ENCODE measurements around the gene FTO.

The FTO gene

DNA sequence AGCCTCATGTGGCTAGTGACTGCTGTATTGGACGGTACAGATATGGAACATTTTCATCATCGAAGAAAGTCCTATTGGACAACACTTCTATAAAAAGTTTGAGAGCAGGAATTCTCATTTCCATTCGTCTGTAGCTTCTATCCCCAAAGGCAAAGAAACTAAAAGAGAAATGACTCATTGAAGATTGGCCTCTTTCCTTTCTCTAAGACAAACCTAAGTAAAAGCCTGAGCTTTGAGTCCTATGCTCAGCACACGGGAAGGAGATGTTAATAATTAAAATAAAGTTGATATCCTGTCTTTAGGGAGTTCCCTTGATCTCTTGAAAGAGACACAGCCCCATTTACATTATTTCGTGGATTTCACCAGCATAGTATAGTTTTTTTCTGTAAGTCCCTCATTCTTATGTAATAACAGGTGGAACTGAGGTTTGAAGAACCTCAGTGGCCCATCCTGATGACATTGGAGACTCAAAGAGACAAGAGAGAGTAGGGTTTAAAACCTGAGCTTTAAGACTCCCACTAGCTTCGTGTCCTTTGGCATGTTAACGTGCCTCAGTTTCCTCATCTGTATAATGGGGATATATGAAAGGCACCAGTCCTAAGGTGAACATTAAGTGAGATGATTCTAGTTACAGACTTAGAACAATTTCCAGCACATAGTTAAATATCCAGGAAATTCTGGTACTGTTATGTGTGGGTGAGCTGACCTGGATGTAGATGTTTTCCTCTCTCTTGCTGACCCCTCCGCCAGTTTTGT, 408.7 kb downstream of the FTO start:
- no peak overlapping the region for H3K4me3 ChIP-seq
- TF ChIP-seq, protein P1, sequence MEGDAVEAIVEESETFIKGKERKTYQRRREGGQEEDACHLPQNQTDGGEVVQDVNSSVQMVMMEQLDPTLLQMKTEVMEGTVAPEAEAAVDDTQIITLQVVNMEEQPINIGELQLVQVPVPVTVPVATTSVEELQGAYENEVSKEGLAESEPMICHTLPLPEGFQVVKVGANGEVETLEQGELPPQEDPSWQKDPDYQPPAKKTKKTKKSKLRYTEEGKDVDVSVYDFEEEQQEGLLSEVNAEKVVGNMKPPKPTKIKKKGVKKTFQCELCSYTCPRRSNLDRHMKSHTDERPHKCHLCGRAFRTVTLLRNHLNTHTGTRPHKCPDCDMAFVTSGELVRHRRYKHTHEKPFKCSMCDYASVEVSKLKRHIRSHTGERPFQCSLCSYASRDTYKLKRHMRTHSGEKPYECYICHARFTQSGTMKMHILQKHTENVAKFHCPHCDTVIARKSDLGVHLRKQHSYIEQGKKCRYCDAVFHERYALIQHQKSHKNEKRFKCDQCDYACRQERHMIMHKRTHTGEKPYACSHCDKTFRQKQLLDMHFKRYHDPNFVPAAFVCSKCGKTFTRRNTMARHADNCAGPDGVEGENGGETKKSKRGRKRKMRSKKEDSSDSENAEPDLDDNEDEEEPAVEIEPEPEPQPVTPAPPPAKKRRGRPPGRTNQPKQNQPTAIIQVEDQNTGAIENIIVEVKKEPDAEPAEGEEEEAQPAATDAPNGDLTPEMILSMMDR (IDR thresholded peaks at IDR 0.05): no peak
- no peak for DNase-seq (ENCODE audit: low spot score)
- no peak overlapping the region for H3K27ac ChIP-seq

DNA sequence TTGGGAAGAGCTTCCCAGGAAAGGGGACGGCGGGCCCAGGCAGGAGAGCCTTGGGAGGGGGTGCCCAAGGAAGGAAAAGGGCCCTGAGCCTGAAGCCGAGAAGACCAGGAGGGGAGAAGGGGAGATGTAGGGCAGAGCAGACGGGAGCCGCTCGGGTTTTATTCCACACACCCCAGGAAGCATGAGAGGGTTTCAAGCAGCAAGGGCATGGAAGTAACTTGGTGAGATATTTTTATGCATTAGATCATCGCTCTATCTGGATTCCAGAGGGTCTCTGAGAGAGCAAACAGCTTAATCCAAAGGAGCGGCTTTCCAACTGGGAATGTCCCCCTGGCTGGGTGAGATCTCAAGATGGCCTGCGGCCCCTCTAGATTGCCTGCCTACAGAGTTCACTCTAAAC, 411.6 kb downstream of the FTO start:
- DNase-seq (ENCODE audit: low spot score): no peak
- TF ChIP-seq, protein P1 (IDR thresholded peaks at IDR 0.05): no peak
- Histone ChIP-seq H3K4me3 (no peak overlapping the region), H3K27ac (no peak overlapping the region)

DNA sequence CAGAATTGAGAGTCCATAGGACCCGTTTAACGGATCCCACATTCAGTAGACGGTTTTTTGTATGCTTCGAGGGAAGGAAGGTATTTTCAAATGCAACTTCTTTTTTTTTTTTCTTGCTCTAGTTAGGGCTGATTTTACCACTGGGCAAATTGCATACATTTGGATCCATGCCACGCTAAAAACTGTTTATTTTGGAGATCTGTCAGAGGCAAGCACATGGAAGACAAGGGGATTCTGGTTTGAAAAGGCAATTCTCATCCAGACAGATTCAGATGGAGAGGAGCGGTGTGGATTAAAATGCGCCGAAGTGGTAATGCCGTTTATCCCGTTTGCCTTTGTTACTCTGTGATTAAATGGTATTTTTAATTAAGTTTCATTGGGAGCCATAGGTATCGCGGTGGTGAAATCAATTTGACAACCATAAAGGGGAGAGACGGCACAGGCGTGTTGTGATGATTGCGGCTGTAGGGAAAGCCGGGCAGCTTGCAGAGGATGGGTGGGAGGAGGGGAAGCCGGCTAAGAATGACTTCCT, 412.2 kb downstream of the FTO start:
- TF ChIP-seq, protein P1 (IDR thresholded peaks at IDR 0.05): no peak
- no peak for DNase-seq (ENCODE audit: low spot score)
- H3K4me3 ChIP-seq: no peak overlapping the region
- no peak overlapping the region for H3K27ac ChIP-seq

DNA sequence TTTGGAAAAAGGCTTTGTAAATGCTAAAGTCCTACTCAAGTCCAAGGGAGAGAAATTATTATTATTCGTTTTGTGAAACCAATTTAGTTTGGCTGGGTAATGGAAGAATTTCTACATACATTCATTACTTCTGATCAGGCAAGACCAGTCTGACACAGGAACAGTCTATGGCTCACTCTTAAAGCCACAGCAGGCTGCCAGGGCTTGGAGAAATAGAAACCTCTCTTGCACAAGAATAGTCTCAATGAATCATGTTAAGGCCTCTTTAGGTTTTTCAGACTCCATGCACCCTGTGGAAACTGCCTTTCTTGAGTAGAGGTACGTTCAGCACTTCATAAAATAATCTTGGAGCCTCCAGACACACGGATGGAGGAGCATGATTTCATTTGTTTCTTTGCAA, 414.9 kb downstream of the FTO start:
- H3K4me3 ChIP-seq: no peak overlapping the region
- TF ChIP-seq, protein P1 (IDR thresholded peaks at IDR 0.05): no peak
- H3K27ac ChIP-seq: no peak overlapping the region
- no peak for DNase-seq (ENCODE audit: low spot score)

DNA sequence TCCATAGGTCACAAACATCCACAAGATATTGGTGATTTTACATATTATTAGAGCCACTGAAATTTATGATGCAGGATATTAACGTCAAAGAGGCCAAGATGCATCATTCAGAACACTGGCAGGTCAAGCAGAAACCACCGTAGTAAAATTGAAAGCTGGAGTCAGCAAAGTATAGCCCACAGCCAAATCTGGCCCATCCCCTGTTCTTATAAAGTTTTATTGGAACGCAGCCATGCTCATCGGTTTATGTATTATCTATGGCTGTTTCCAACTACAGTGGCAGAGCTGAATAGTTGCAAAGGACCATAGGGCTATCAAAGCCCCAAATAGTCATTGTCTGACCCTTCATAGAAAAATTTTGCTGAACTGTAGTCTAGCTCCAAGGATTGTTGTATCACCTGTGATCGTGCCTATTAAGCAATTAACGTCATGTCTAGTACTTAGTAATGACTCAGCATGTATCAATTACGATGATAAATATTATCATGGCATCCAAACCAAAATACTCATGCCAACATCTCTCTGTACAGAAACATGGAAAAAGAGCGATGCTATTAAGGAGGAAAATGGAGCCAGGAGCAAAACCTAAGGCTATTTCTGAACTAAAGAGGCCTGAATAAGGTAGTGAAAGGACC, 417.0 kb downstream of the FTO start:
- Histone ChIP-seq H3K27ac (no peak overlapping the region), H3K4me3 (no peak overlapping the region)
- DNase-seq (ENCODE audit: low spot score): no peak
- TF ChIP-seq, protein P1 (IDR thresholded peaks at IDR 0.05): no peak

DNA sequence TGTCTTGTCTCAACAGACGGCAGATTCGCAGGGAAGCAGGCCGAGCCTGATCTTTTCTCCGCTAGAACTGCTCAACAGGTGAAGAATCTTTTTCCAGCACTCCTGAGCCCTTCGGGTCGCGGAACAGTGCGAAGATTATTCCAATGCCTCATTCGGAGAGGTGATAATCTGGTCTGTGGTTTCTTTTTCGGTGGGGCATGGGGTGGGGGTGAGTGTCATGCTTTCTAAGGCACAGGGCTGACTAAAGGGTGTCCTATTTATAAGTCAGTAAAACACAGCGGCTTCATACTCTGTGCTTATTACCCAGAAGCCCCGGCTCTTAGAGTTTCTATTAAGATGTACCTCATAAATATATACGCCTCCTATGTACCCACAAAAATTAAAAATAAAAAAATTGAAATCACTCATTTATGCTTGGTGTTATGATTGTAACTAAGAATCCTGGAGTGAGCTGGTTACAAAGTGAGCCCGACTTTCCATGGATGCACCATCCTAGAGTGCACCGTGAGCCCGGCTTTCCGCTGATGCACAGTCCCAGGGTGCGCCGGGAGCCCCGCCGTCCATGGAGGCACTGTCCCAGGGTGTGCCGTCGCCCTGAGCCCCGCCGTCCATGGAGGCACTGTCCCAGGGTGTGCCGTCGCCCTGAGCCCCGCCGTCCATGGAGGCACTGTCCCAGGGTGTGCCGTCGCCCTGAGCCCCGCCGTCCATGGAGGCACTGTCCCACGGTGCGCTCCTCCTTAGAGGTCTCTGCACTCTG, 417.8 kb downstream of the FTO start:
- no peak overlapping the region for H3K27ac ChIP-seq
- H3K4me3 ChIP-seq: no peak overlapping the region
- no peak for DNase-seq (ENCODE audit: low spot score)
- TF ChIP-seq, protein P1 (IDR thresholded peaks at IDR 0.05): no peak
